GM12801 (cell line): ENCODE measurements around the gene TASOR2.

Source experiments
- CTCF ChIP-seq: IDR thresholded peaks from one replicate; pipeline ENCODE4 v1.5.1; 2011; ENCODE audit warnings: control low read depth; ENCODE audit not compliant: insufficient read length; ENCODE audit errors: extremely low read depth

Gene TASOR2

GRCh38 chr10:5711642-5712041 lies 27.0 kb downstream of the TASOR2 start:
- no peak for TF ChIP-seq CTCF

GRCh38 chr10:5719546-5719945 lies 34.9 kb downstream of the TASOR2 start:
- no peak for TF ChIP-seq CTCF

GRCh38 chr10:5720182-5720581 lies 35.5 kb downstream of the TASOR2 start:
- TF ChIP-seq CTCF, result no peak

- TF ChIP-seq CTCF, result no peak
These were observed 39.1 kb downstream of the TASOR2 start for GRCh38 chr10:5723692-5724091.

GRCh38 chr10:5730766-5731165 lies 46.1 kb downstream of the TASOR2 start:
- no peak for TF ChIP-seq CTCF

- no peak for TF ChIP-seq CTCF
These were observed 46.9 kb downstream of the TASOR2 start for GRCh38 chr10:5731559-5731958.

GRCh38 chr10:5732141-5732540 lies 47.5 kb downstream of the TASOR2 start:
- no peak for TF ChIP-seq CTCF
